ENCODE data around the gene MTR. TPM values are rescaled to one million over a fixed set of nuclear protein-coding genes. Genes with fewer than 3 reads are reported as not detected.

The MTR gene
- total RNA-seq, 4 donors from 2014 or later = 43.2 to 78.3 (median 47.0) TPM

- Histone ChIP-seq H3K4me1 (no peaks in the 10 kb centered on the region), H3K9me3 (no peaks in the 10 kb centered on the region), H3K4me3 (replicated peaks in 1 of 3) (no peak overlapping the region), H3K36me3 (no peaks in the 10 kb centered on the region), H3K27ac (no peak overlapping the region), H3K27me3 (no peaks in the 10 kb centered on the region)
- DNase-seq = no peak
- no peak for TF ChIP-seq CTCF (IDR thresholded peaks at IDR 0.05)
- WGBS, 2 donors = 90 to 100% methylated on average over 3 of the region's 3 CpGs
- intact Hi-C loops (cut with DNase I) = loop anchor here (5.0 kb wide), 1 partner anchor 51 kb away; no protein-coding TSS in a partner anchor
Observed at GRCh38 chr1:236921610-236922009, 126.5 kb downstream of the MTR start.

GRCh38 chr1:236922190-236922589, 127.1 kb downstream of the MTR start:
- no peaks in the 10 kb centered on the region for H3K27me3 ChIP-seq
- no peak for DNase-seq
- H3K27ac ChIP-seq = no peak overlapping the region
- no peaks in the 10 kb centered on the region for H3K9me3 ChIP-seq
- no peaks in the 10 kb centered on the region for H3K36me3 ChIP-seq
- TF ChIP-seq POLR2A (IDR thresholded peaks at IDR 0.05) (no peak), CTCF (IDR thresholded peaks at IDR 0.05) (no peak)
- intact Hi-C loops (cut with DNase I) = loop anchor here (5.0 kb wide), 1 partner anchor 50 kb away; no protein-coding TSS in a partner anchor
- WGBS, 2 donors = 96 to 97% methylated on average over 2 of the region's 2 CpGs
- H3K4me1 ChIP-seq = no peaks in the 10 kb centered on the region
- no peak overlapping the region for H3K4me3 ChIP-seq (replicated peaks in 1 of 3)

GRCh38 chr1:236925386-236925785, 130.3 kb downstream of the MTR start:
- Histone ChIP-seq H3K27me3 (no peaks in the 10 kb centered on the region), H3K4me1 (no peaks in the 10 kb centered on the region), H3K27ac (no peak overlapping the region), H3K9me3 (no peaks in the 10 kb centered on the region), H3K4me3 (replicated peaks in 1 of 3) (no peak overlapping the region), H3K36me3 (no peaks in the 10 kb centered on the region)
- intact Hi-C loops (cut with DNase I) = no loop called here
- no peak for TF ChIP-seq CTCF (IDR thresholded peaks at IDR 0.05)
- 86 to 87% methylated on average over 4 of the region's 4 CpGs for WGBS, 2 donors
- DNase-seq = no peak

- Histone ChIP-seq H3K27ac (no peak overlapping the region), H3K4me1 (no peaks in the 10 kb centered on the region), H3K4me3 (replicated peaks in 1 of 3) (no peak overlapping the region), H3K36me3 (no peaks in the 10 kb centered on the region), H3K9me3 (no peaks in the 10 kb centered on the region), H3K27me3 (no peaks in the 10 kb centered on the region)
- WGBS, 2 donors = 89 to 94% methylated on average over 4 of the region's 4 CpGs
- intact Hi-C loops (cut with DNase I) = no loop called here
- no peak for DNase-seq
- TF ChIP-seq POLR2A (IDR thresholded peaks at IDR 0.05) = no peak
Observed at GRCh38 chr1:236930503-236930902, 135.4 kb downstream of the MTR start.

- no peaks in the 10 kb centered on the region for H3K9me3 ChIP-seq
- H3K4me1 ChIP-seq = peaks cover under 1 to 2% of the 10 kb centered on the region in 2 donors
- TF ChIP-seq POLR2A (IDR thresholded peaks at IDR 0.05) (no peak), CTCF (IDR thresholded peaks at IDR 0.05) (no peak)
- H3K27ac ChIP-seq = no peak overlapping the region
- H3K36me3 ChIP-seq = no peaks in the 10 kb centered on the region
- intact Hi-C loops (cut with DNase I) = no loop called here
- no peak for DNase-seq
- WGBS, 2 donors = 81 to 84% methylated on average over 5 of the region's 5 CpGs
- H3K4me3 ChIP-seq (replicated peaks in 1 of 3) = no peak overlapping the region
- no peaks in the 10 kb centered on the region for H3K27me3 ChIP-seq
Observed at GRCh38 chr1:236938760-236939159, 143.7 kb downstream of the MTR start.

GRCh38 chr1:236942431-236942830, 147.3 kb downstream of the MTR start:
- TF ChIP-seq CTCF (IDR thresholded peaks at IDR 0.05) = no peak
- intact Hi-C loops (cut with DNase I) = no loop called here
- Histone ChIP-seq H3K9me3 (no peaks in the 10 kb centered on the region), H3K4me3 (replicated peaks in 1 of 3) (no peak overlapping the region), H3K27ac (no peak overlapping the region), H3K4me1 (peaks cover 6 to 11% of the 10 kb centered on the region in 2 donors), H3K36me3 (no peaks in the 10 kb centered on the region), H3K27me3 (no peaks in the 10 kb centered on the region)
- DNase-seq = no peak

All from thyroid gland (tissue), 4 donors.